Activated CD8-positive, alpha-beta memory T cell treated with anti-CD3 and anti-CD28 coated beads, Interleukin-2, amount 50 U/mL, for 24 hours (primary cell): ENCODE results near the gene ITGAL.

Experiments used
- DNase-seq: peaks from one replicate; pipeline ENCODE4 v3.0.0-alpha.2; 2020; ENCODE audit errors: extremely low read depth

Gene ITGAL

GRCh38 chr16:30567160-30567990 lies 94.8 kb downstream of the ITGAL start:
- no peak for DNase-seq

- no peak for DNase-seq
These were observed 95.6 kb downstream of the ITGAL start for GRCh38 chr16:30567991-30568638.

- no peak for DNase-seq
These were observed 96.7 kb downstream of the ITGAL start for GRCh38 chr16:30569281-30569680.

- no peak for DNase-seq
These were observed 97.4 kb downstream of the ITGAL start for GRCh38 chr16:30569746-30570635.

DNA sequence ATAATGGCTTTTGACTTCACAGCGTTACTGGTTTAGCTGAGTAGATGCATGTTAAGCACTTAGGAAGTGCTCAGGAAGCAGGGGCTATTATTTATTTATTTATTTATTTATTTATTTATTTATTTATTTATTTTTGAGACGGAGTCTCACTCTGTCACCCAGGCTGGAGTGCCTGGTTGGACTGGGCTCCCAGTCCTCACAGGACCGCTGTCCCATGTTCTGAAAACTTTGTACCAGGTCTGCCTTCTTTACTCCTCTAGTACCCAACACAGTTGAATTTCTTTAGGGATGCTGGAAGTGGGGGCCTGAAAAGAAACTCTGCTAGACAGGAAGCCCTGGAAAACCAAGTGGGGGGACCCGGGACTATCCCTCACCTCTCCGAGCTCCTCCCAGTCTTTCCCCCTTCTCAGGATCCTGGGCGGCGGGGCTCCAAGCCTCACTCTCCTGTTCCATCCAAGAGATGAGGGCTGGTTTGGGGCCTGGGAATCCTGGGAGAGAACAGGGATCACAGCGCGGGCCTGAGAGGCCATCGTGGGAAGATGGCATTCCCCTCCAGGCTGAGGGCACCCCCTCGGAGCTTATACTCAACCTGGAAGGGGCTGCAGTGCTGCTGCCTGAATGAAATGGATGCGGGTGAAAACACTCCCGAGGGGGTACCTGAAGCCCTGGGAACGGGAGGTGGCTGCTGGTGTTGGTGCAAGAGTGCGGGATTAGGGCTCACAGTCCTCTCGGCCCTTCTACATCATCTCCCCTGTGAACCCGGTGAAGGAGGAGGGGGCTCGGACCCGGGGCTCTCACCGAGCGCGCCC lies 98.3 kb downstream of the ITGAL start:
- no peak for DNase-seq

GRCh38 chr16:30571445-30572322 lies 99.1 kb downstream of the ITGAL start, which contains the start of gene ZNF688:
Gene ZNF688, minus strand, starts transcription at chr16:30571714. Its CDS starts 85 bp downstream, at chr16:30571629.
- peak; percentile 88 for DNase-seq
